ENCODE measurements around the gene EPAS1.

GRCh38 chr2:46264447-46264846 lies 32.8 kb upstream of the EPAS1 start:
- TF ChIP-seq CTCF (IDR thresholded peaks at IDR 0.05) (no peak), POLR2A (IDR thresholded peaks at IDR 0.05) (no peak)

Measured in testis (tissue), 2 donors.